ENCODE results near the gene DUSP28.
"Not testable (repeated sequence)": the region's sequence is repeated elsewhere in the genome, so short reads cannot be mapped to it uniquely, and the experiment has no call there.

The DUSP28 gene

GRCh38 chr2:240528406-240529040 lies 31.6 kb upstream of the DUSP28 start:
- DNase-seq, result no peak

DNA sequence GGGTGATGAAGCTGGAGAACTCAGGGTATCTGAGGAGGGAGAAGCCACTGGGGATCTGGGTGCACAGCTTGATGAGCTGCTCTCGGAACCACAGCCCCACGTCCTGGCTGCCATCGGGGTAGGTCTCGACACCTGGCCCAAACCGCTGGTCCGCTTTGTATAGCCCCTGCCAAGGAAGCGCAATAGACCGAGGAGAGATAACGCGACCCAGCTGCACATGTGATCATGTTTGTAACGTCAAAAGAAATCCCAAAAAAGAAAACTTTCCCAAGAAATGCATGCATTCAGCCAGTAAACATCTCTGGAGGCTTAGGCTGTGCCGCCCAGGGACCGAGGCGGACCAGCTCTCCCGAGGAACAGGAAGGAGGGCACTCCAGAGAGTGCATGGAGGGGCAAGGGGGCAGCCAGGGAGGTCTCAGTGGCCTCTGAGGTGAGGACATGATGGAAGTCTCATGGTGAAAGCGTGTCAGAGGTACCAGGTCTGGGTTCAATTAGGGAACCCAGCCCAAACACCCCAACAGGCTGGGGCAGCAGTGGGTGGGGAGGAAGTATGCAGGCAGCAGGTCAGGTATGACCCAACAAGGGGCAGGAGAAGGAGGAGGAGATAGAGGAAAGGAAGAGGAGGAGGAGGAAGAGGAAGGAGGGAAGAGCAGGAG lies 30.7 kb upstream of the DUSP28 start:
- DNase-seq, result no peak

DNA sequence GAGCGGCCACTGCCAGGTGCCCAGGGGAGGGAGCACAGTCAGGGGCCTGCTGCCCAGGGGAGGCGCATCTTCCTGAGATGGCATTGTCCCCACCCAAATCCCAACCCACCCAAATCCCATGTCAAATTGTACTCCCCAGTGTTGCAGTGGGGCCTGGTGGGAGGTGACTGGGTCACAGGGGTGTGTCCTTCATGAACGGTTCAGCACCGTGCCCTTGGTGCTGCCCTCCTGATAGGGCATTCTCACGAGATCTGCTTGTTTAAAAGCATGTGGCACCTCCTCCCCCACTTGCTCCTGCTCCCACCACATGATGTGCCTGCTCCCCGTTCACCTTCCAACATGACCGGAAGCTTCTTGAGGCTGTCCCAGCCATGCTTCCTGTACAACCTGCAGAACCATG lies 30.0 kb upstream of the DUSP28 start:
- DNase-seq, result no peak

DNA sequence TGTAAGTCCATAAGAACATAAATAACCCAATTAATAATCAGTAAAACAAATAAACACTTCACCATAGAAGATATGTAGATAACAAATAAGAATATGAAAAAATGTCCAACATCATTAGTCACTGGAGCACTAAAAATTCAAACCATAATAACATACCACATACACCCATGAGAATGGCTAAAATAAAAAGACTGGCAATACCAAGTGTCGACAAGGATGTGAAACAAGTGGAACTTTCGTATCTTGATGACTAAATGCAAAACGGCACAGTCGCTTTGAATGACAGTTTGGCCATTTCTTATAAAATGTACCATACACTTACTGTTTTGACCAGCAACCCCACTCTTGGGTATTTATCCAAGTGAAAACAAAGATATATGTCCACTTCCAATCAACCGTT lies 29.1 kb upstream of the DUSP28 start:
- DNase-seq, result no peak

- no peak for DNase-seq
These were observed 28.0 kb upstream of the DUSP28 start for GRCh38 chr2:240532031-240532775.

- DNase-seq, result no peak
These were observed 22.0 kb upstream of the DUSP28 start for GRCh38 chr2:240538031-240538780.

- DNase-seq, result not testable (repeated sequence)
These were observed 21.1 kb upstream of the DUSP28 start for GRCh38 chr2:240539101-240539500.

GRCh38 chr2:240539906-240540305 lies 20.3 kb upstream of the DUSP28 start:
- DNase-seq, result no peak

DNA sequence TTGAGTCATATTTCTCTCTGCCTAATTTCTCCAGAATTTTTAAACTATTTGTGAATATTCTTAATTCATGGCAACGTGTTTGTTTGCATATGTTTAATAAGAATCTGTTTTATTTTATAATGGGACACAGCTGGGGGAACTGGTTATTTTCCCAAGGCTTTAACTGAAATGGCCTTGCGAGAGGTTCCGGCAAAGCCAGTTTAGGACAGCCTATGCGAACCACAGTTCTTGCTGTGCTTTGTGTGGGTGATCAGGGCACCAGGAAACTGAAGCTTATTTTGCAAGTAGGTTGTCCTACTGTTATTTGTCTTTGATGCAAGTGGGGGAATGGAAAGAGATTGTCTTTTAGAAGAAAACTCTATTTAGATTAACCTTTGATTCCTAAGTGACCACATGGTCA lies 8.9 kb upstream of the DUSP28 start:
- DNase-seq, result no peak

- DNase-seq, result no peak
These were observed 8.3 kb upstream of the DUSP28 start for GRCh38 chr2:240551811-240552210.

DNA sequence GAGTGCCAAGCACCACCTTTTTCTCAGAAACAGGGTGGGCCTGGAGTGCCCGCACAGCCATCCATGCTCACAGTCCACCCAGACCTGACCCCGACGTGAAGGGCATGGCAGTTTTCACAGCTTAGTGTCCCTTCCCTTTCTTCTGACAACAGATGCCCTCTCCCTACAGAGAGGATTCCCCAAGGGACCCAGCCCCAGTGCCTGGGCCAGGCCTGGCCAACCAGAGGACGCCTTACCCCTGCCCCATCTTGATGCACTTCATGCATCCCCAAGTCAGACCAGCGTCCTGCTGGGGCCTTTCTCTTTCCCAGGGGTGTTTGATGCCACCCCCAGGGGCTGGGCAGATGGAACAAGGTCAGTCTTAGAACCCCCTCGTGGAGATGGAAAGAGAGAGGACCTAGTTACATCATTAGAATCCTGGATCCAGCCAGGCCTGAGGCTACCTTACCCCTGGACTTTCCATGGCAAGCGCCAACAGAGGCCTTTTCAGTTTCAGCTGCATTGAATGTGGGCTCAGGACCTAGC lies 6.1 kb upstream of the DUSP28 start:
- no peak for DNase-seq

GRCh38 chr2:240554767-240555493 lies 5.2 kb upstream of the DUSP28 start:
- DNase-seq, result no peak

DNA sequence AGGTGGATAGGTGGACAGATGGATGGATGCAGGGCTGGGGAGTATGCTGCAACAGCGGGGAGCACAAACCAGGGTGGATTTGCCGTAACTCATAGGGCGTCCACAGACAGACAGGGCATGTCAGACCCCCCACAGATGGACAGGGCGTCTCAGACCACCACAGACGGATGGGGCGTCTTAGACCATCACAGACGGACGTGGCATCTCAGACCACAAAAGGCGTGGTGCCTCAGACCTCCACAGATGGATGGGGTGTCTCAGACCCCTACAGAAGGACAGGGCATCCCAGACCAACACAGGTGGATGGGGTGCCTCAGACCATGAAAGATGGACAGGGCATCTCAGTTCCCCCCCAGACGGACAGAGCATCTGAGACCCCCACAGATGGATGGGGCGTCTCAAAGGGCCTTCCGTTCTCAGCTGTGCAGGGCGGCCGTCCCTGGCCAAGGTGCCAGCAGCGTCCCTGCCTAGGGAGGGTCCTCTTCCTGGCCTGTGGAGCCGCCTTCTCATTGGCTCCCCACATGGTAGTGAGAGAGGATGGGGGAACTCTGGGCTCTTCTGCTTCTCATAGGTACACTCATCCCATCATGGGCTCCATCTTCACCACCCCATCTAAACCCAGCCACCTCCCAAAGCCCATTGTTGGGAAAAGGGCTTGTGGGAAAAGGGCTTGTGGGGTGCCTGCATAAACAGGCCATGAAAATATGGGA lies 4.5 kb upstream of the DUSP28 start:
- no peak for DNase-seq

DNA sequence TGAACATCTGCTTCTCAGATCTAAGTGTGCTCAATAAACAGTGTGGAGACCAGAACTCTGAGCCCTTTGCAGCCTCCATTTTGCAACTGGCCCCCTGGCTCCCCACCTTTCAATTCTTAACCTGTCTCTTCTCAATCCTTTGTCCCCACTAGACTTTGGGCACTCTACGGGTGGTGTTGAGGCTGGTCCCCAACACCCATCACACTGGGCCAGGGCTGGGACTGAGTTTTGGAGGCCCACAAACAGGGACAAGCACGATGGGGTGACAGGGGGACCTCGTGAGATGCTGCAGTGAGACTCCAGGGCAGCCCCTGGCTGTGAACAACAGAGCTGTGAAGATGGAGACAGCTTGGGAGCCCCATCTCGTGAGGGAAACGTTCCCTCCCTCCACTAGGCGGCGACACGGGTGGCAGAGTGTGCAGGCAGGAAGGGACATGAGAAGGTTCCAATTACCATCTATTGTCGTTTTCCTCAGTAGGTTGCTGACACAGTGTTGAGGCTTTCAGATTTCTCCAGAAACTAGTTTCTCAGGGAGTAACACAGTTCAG lies 3.5 kb upstream of the DUSP28 start:
- DNase-seq, result peak; percentile 60

- no peak for DNase-seq
These were observed 2.9 kb upstream of the DUSP28 start for GRCh38 chr2:240557101-240557751.

- peak; percentile 44 for DNase-seq
These were observed 2.3 kb upstream of the DUSP28 start, which contains the start of gene ANKMY1 for GRCh38 chr2:240557808-240558207. Gene ANKMY1, minus strand, starts transcription at chr2:240557988. Its CDS starts 653 bp downstream, at chr2:240557335.

DNA sequence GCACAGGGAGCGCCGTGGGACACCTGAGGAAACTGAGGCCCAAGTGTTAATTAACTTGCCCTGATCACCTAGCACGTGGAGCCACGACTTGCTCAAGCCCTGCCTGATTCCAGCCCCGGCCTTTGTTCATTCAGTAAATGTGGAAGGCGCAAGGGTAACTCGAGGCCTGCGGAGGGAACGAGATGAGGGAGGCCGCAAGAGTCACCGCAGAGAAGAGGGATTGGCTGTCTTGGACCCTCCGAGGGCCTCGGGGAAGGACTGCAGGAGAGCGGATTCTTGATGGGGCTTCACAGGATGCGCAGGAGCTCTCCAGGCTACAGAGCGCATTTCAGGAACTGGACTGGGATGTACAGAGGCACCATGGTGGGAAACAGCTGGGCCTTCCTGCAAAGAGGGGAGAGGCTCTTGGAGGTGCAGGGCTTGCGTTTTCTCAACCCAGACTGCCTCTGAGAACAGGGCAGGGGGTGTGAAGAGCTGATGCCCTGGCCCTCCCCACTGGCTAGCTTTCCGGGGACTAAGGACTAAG lies 1.9 kb upstream of the DUSP28 start:
- no peak for DNase-seq

DNA sequence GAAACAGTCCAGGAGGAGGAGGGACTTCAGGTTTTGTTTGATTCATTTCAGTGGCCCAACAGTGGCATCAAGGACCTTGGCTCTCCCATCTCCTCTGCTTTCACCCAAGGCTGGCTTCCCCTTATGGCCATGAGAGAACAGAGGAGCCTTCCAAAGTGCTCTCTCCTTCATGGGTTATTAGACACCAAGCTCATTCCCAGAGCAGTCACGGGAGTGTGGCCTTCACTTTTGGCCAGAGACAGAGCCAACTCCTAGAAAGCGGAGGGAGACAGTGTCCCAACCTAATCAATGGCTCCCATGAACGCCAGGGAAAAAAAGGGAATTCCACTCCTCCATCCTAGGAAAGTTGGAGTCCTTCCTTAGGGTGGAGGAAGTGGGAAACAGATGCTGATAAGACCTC lies 871 bp upstream of the DUSP28 start:
- no peak for DNase-seq

DNA sequence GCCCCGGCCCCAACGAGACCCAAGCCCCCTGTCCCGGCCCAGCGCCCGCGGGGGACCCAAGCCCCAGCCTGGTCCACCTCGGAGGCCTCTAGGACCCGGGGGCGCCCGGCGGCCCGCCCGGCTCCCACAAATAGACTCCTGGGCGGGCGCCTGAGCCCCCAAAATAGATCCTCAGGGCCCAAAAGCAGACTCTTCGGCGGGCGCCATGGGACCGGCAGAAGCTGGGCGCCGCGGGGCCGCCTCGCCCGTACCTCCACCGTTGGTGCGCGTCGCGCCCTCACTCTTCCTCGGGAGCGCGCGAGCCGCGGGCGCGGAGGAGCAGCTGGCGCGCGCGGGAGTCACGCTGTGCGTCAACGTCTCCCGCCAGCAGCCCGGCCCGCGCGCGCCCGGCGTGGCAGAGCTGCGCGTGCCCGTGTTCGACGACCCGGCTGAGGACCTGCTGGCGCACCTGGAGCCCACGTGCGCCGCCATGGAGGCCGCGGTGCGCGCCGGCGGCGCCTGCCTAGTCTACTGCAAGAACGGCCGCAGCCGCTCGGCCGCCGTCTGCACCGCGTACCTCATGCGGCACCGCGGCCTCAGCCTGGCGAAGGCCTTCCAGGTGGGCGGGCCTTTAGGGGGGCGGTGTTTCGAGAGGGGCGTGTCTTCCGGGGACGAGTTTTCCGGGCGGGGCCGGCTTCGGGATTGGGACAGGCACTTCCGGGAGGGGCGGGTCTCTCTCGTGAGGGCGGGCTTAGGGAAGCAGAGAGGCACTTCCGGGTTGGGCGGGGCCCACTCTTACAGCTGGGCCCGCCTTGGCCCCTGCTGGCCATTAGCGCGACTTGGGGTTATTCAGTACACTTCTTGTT lies 545 bp downstream of the DUSP28 start:
- DNase-seq, result peak; percentile 99
